CD4-positive, alpha-beta T cell treated with Interleukin-6 at 100 ng/mL for 8 hours (primary cell): ENCODE results near the gene RHEBL1.

ENCODE experiments used
- DNase-seq: peaks from one replicate; pipeline ENCODE4 v3.0.0-alpha.2; 2020; ENCODE audit warnings: mixed read lengths, low spot score

The RHEBL1 gene

GRCh38 chr12:49019443-49020324 lies 50.1 kb downstream of the RHEBL1 start:
- DNase-seq = no peak

GRCh38 chr12:49019120-49019430 lies 50.7 kb downstream of the RHEBL1 start:
- no peak for DNase-seq

GRCh38 chr12:49018261-49019119 lies 51.3 kb downstream of the RHEBL1 start, which contains the start of gene PRKAG1:
PRKAG1 (minus strand) TSS chr12:49018776; CDS start chr12:49018740, 36 bp downstream.
- peak; percentile 95 for DNase-seq

GRCh38 chr12:49017891-49018260 lies 51.9 kb downstream of the RHEBL1 start:
- no peak for DNase-seq

GRCh38 chr12:49015196-49015595 lies 54.6 kb downstream of the RHEBL1 start:
- no peak for DNase-seq
